Ramos (cell line): Measurements from ENCODE around the gene TAMM41.
"Not testable (repeated sequence)": the region's sequence is repeated elsewhere in the genome, so short reads cannot be mapped to it uniquely, and the experiment has no call there.

ENCODE experiments used
- in situ Hi-C: fragments of 300-500 bp; cut with MboI; formaldehyde crosslinking; loops from one replicate; pipeline ENCODE4 v1.14.3; 2022; ENCODE audit warnings: low sequenced_read_pairs; ENCODE audit not compliant: unreplicated experiment

Gene TAMM41

DNA sequence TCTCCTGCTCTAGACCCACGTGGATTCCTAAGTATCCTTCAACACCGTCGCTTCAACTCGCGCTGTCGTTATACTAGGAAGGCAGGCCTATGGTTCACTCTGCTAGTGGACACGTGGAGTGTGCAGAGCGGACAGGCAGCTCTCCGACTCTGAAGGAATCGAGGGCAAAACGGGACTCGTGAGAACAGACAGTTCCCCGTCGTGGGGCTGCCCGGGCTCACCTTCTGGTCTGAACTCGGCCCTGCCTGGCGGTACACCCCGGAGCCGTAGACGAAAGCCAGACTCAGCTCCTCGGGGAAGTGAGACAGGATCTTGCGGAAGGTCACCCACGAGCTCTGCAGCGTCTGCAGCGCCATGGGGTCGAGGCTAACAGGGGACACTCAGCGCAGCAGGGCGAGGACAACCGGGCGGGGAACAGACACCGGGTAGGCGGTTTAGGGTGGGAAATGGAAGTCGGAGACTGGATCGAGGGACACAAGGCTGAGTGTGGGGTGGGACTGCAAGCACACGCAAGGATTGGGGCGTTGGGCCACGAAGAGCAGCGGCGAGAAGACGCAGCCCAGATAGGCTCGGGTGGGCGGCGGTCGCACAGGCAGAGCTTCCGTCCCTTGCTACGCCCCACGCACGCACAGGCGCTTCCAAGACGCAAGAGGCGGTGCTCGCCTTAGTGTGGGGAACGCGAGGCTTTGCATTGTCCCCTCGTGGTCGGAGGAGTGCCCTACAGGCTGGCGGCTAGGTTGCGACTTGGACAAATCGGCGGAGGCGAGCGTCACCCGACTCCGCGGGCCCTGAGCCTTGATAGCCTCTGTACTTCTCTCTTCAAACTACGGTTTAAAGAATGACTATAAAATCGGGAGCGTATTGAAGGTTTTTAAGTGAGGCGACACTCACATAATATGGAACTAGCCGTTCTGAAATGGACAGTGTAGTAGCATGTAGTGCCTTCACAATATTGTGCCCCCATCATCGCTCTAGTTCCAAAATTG, at the start of gene TAMM41:
Gene TAMM41 (minus strand): TSS at position 605 of the 986 bp plus-strand sequence. CDS start 249 bp downstream, at position 356.
- in situ Hi-C loops, result no loop called here

GRCh38 chr3:11878837-11879236, 32.2 kb upstream of the TAMM41 start:
- in situ Hi-C loops, result no loop called here

GRCh38 chr3:11874707-11875106, 28.0 kb upstream of the TAMM41 start:
- in situ Hi-C loops, result loop anchor here (5.0 kb wide), 1 partner anchor 1827 kb away; no protein-coding TSS in a partner anchor

DNA sequence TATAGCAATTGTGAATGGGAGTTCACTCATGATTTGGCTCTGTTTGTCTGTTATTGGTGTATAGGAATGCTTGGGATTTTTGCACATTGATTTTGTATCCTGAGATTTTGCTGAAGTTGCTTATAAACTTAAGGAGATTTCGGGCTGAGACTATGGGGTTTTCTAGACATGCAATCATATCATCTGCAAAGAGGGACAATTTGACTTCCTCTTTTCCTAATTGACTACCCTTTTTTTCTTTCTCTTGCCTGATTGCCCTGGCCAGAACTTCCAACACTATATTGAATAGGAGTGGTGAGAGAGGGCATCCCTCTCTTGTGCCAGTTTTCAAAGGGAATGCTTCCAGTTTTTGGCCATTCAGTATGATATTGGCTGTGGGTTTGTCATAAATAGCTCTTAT, 17.1 kb upstream of the TAMM41 start:
- in situ Hi-C loops, result not testable (repeated sequence)

DNA sequence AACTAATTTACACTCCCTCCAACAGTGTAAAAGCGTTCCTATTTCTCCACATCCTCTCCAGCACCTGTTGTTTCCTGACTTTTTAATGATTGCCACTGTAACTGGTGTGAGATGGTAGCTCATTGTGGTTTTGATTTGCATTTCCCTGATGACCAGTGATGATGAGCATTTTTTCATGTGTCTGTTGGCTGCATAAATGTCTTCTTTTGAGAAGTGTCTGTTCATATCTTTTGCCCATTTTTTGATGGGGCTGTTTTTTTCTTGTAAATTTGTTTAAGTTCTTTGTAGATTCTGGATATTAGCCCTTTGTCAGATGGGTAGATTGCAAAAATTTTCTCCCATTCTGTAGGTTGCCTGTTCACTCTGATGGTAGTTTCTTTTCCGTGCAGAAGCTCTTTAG, 15.9 kb upstream of the TAMM41 start:
- in situ Hi-C loops, result not testable (repeated sequence)

- in situ Hi-C loops, result not testable (repeated sequence)
Measured at GRCh38 chr3:11862145-11862544, 15.5 kb upstream of the TAMM41 start.

DNA sequence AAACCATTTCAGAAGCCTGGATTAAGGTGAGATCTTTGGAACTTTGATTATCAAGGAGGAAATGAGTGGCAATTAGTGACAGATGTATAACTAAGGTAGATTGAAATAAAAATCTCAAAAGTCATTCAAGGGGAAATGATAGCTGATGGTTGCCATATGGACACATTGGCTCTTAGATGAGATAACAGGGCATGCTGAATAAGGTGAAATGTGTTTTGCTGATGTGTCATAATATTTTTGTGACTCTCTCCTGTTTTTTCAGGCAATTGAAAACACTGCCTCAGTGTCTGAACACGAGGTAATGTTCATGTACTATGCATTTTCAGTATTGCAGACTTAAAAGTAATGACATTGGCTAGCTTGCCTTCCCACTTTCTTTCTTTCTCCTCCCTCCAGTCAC, 13.5 kb upstream of the TAMM41 start:
- in situ Hi-C loops, result not testable (repeated sequence)

GRCh38 chr3:11853450-11853849, 6.8 kb upstream of the TAMM41 start:
- in situ Hi-C loops, result no loop called here

GRCh38 chr3:11850003-11850402, 3.3 kb upstream of the TAMM41 start:
- in situ Hi-C loops, result no loop called here

DNA sequence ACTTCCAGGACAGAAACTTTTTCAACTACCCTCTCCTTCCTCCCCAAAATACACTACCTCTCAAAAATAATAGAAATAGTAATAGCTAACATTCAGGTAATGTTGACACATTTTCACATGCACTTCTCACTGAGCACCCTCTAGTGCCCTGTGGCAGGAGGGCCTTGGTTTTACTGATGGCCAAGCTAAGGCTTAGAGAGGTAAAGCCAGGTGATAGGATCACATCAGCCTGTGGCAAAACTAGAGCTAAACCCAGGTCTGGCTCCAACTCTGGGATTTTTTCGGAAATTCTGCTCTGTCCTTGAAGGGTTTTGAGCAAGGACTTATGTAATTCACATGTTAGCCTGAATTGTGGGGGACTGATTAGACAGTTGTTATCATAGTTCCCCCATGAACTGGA, 922 bp upstream of the TAMM41 start:
- in situ Hi-C loops, result no loop called here

DNA sequence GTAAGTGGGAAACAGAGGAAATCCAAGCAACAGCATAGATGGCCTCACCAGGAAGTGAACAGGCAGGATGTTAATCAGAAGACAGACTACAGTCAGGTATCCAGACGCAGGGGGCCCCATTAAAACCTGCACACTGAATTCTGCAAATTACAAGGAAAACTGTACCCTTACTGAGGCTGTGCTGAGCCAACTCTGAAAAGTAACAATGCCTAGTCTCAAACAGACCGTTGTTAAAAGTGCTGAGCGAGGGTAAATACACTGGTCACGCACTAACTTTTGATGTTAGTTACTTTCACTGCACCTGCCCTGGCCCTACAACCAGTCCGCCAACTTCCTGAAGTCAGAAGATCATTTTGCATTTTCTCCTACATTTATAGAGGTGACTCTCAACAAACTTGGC, 1.0 kb downstream of the TAMM41 start:
- in situ Hi-C loops, result no loop called here

DNA sequence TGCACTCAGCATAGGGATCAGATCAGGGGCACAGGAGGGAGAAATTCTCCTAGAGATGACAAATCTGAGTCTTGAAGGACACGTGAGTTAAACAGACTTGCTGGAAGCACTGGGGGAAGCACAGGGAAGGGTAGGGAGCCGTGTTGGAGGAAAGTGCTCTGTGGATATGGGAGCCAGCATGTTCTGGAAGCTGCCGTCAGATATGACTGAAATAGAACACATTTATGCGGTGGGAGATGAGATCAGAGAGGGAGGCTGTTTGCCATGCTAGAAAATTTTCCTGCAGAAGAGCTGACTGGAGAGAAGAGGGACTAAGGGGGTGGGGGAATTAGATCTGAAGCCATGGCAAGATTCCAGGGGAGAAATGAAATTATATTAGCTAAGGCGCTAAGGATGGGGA, 1.8 kb downstream of the TAMM41 start:
- in situ Hi-C loops, result no loop called here

DNA sequence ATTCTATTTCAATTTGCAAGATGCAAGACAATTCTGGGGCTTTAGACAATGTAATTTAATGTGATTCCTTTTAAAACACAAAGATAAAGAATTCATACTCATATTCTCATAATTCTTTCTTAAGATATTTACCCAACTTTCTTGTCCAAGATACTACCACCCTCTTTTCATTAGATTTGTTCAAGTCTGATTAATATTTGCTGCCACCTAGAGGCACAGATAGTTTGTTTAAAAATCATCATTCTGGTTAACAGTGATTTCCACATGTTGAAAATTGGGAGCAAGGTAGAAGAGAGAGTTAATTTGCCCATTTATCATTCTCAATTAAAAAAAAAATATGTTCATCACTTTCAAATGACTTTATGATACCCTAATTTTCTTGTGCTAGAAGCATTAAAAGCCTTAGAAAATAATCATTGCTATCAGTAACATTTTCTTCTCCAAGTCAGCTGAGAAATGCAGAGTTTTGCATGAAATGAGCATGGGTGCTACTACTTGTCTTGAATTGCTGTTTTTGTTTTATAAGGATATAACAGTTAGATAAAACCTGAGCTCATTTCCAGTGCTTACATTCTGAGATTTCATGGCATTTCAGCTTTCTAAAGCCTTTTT, 11.6 kb downstream of the TAMM41 start:
- in situ Hi-C loops, result no loop called here

GRCh38 chr3:11832981-11833905, 13.4 kb downstream of the TAMM41 start:
- in situ Hi-C loops, result no loop called here

GRCh38 chr3:11829416-11829815, 17.3 kb downstream of the TAMM41 start:
- in situ Hi-C loops, result no loop called here

GRCh38 chr3:11826628-11827265, 19.9 kb downstream of the TAMM41 start:
- in situ Hi-C loops, result no loop called here

DNA sequence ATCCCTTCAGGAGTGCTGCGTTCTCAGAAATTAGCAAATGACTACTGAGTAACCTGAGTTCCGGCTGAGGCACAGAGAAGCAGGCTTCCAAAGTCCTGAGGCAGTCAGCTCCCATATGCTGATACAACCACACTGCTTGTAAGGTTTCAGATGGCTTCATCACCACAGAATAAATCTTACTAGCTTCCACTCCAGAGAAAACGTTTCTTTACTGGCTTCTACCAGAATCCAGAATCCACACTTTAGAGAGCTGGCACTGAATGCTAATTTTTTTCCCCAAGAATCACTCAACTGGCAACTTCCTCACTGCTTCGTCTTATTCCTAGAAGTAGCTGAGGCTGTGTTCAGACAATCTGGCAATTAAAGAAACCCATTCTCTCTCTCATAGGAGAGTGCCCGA, 21.4 kb downstream of the TAMM41 start:
- in situ Hi-C loops, result no loop called here

GRCh38 chr3:11820531-11821041, 26.1 kb downstream of the TAMM41 start:
- in situ Hi-C loops, result loop anchor here (25.0 kb wide), 1 partner anchor 433 kb away; no protein-coding TSS in a partner anchor

- in situ Hi-C loops, result loop anchor here (25.0 kb wide), 1 partner anchor 432 kb away; no protein-coding TSS in a partner anchor
Measured at GRCh38 chr3:11819146-11819689, 27.5 kb downstream of the TAMM41 start.
